DND-41 (cell line): ENCODE measurements around the gene TELO2.

Experiments
- ATAC-seq: fragments of 200-7000 bp; cut with Tn5 transposase; 3 replicates; pipeline ENCODE4 v1.9.1; 2021; ENCODE audit warnings: low read depth; ENCODE audit not compliant: insufficient read depth
- DNase-seq: peaks from one replicate; pipeline ENCODE4 v3.0.0-alpha.2; 2020
- H2AFZ ChIP-seq: 2 replicates; pipeline ENCODE4 v1.6.0; 2012; ENCODE audit warnings: low read depth, low read length
- H3K27ac ChIP-seq: 2 replicates; pipeline ENCODE4 v1.5.1; 2012; ENCODE audit warnings: low read length, inconsistent platforms
- H3K27me3 ChIP-seq: fragments of 200-600 bp; sonication (generic); 2 replicates; pipeline ENCODE4 v1.6.0; 2012; ENCODE audit warnings: low read length, mild to moderate bottlenecking, inconsistent platforms; ENCODE audit not compliant: insufficient read depth, poor library complexity
- H3K36me3 ChIP-seq: 2 replicates; pipeline ENCODE4 v1.5.1; 2012; ENCODE audit warnings: low read length, inconsistent platforms; ENCODE audit not compliant: insufficient read depth
- H3K4me1 ChIP-seq: 2 replicates; pipeline ENCODE4 v1.5.1; 2012; ENCODE audit warnings: mild to moderate bottlenecking, low read length; ENCODE audit not compliant: insufficient read depth
- H3K4me2 ChIP-seq: 2 replicates; pipeline ENCODE4 v1.6.0; 2012; ENCODE audit warnings: mild to moderate bottlenecking, moderate library complexity, low read length, inconsistent platforms; ENCODE audit not compliant: insufficient read depth
- H3K4me3 ChIP-seq, 2 experiments: fragments of 200-600 bp in 1 of 2; shearing (Covaris generic) in 1 of 2; 2 replicates each; pipeline ENCODE4 v1.5.1; 2012 to 2016; ENCODE audit warnings: inconsistent platforms in 2 of 2, low read length in 2 of 2, mild to moderate bottlenecking in 2 of 2, low read depth in 1 of 2, moderate library complexity in 1 of 2
- H3K79me2 ChIP-seq: 2 replicates; pipeline ENCODE4 v1.6.0; 2012; ENCODE audit warnings: low read length, inconsistent platforms; ENCODE audit not compliant: insufficient read depth
- H3K9ac ChIP-seq: 2 replicates; pipeline ENCODE4 v1.6.0; 2012; ENCODE audit warnings: low read depth, mild to moderate bottlenecking, inconsistent platforms, low read length, moderate library complexity
- H3K9me3 ChIP-seq: 2 replicates; pipeline ENCODE4 v1.5.1; 2012; ENCODE audit warnings: low read length, moderate library complexity, mild to moderate bottlenecking, inconsistent platforms; ENCODE audit not compliant: insufficient read depth, severe bottlenecking
- H4K20me1 ChIP-seq: 2 replicates; pipeline ENCODE4 v1.6.0; 2012; ENCODE audit warnings: low read length; ENCODE audit not compliant: insufficient read depth
- EZH2 ChIP-seq: IDR thresholded peaks from 3 replicates; pipeline ENCODE4 v1.6.1; 2012; ENCODE audit warnings: borderline replicate concordance, low read depth, mild to moderate bottlenecking, moderate library complexity, low read length, inconsistent platforms; ENCODE audit not compliant: severe bottlenecking
- TF ChIP-seq, protein P1 (sequence below): IDR thresholded peaks from 2 replicates; pipeline ENCODE4 v1.5.1; 2012; ENCODE audit warnings: borderline replicate concordance, low read length, moderate library complexity, mild to moderate bottlenecking; ENCODE audit not compliant: poor library complexity, severe bottlenecking; ENCODE audit errors: extremely low read depth

TELO2 gene

DNA sequence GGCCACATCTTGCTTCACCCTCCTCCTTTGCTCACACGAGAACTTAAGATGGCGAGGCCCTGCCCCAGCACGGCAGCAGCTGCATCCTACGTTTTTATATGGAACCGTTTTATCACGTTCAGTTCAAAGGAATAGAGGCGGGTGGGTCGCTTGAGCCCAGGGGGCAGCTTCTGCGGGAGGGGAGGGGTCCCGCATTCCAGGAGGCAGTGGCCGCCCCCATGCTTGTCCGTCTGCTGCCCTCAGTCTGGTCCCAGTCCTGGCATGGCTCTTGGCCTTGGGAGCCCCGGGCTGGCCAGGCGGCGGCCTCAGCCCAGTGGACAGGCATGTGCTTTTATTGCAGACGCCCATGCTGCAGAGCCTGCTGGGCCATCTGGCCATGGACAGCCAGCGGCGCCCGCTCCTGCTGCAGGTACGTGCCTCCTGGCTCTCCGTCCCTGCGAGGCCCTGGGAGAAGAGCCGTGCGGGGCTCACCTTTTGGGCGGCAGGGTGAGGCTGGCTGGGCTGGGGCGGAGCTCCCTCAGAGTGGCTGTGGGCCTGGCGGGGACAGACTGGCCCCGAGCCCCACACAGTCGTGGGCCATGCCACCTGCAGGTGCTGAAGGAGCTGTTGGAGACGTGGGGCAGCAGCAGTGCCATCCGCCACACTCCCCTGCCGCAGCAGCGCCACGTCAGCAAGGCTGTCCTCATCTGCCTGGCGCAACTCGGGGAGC, 6.8 kb downstream of the TELO2 start:
- H4K20me1 ChIP-seq = peaks cover 29% of the 10 kb centered on the region
- H3K9me3 ChIP-seq = no peaks in the 10 kb centered on the region
- H3K36me3 ChIP-seq = peaks cover 86% of the 10 kb centered on the region
- TF ChIP-seq, protein P1, sequence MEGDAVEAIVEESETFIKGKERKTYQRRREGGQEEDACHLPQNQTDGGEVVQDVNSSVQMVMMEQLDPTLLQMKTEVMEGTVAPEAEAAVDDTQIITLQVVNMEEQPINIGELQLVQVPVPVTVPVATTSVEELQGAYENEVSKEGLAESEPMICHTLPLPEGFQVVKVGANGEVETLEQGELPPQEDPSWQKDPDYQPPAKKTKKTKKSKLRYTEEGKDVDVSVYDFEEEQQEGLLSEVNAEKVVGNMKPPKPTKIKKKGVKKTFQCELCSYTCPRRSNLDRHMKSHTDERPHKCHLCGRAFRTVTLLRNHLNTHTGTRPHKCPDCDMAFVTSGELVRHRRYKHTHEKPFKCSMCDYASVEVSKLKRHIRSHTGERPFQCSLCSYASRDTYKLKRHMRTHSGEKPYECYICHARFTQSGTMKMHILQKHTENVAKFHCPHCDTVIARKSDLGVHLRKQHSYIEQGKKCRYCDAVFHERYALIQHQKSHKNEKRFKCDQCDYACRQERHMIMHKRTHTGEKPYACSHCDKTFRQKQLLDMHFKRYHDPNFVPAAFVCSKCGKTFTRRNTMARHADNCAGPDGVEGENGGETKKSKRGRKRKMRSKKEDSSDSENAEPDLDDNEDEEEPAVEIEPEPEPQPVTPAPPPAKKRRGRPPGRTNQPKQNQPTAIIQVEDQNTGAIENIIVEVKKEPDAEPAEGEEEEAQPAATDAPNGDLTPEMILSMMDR = no peak
- TF ChIP-seq EZH2 = no peak
- H3K9ac ChIP-seq = no peak overlapping the region
- peaks cover 10% of the 10 kb centered on the region for H3K4me1 ChIP-seq
- no peak overlapping the region for H3K27ac ChIP-seq
- peaks cover 29% of the 10 kb centered on the region for H3K79me2 ChIP-seq
- no peak overlapping the region for H3K4me3 ChIP-seq
- no peak for DNase-seq
- no peak for ATAC-seq
- H3K27me3 ChIP-seq = no peaks in the 10 kb centered on the region
- no peak overlapping the region for H3K4me2 ChIP-seq
- H2AFZ ChIP-seq = no peak overlapping the region

DNA sequence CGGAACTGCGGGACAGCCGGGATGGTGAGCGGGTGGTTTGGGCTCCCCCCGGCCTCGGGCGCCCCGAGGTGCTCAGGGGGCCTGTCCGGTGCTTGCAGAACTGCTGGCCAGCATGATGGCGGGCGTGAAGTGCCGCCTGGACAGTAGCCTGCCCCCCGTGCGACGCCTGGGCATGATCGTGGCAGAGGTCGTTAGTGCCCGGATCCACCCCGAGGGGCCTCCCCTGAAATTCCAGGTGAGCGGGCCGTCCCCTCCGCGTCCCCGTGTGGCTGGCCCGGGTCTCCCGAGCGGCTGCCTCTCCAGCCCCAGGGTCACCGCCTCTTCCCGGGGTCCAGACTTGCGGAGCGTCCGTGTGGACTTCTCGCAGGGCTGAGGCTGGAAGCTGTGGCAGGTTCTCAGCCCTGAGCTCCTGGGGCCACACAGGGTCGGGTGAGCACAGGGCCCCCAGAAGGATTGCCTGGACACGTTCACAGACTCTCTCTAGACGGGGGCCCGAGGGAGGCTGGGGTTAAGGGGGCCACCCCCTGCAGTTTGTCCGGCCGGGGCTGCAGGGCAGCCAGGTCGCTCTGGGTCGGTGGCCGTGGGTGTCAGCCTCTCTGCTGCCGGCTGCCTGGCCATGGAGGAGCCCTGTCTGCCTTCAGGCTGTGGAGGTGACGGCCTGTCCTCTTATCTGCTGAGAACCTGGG, 7.4 kb downstream of the TELO2 start:
- Histone ChIP-seq H3K27ac (no peak overlapping the region), H3K4me2 (no peak overlapping the region), H3K36me3 (peaks cover 83% of the 10 kb centered on the region), H2AFZ (no peak overlapping the region), H3K4me1 (peaks cover 3% of the 10 kb centered on the region; the same call in 1 of the 2 replicates), H3K9ac (no peak overlapping the region), H3K79me2 (peaks cover 22% of the 10 kb centered on the region), H4K20me1 (peaks cover 22% of the 10 kb centered on the region), H3K27me3 (no peaks in the 10 kb centered on the region), H3K9me3 (no peaks in the 10 kb centered on the region), H3K4me3 (no peak overlapping the region)
- TF ChIP-seq EZH2 = no peak
- TF ChIP-seq, protein P1 = no peak
- no peak for DNase-seq
- ATAC-seq = no peak

DNA sequence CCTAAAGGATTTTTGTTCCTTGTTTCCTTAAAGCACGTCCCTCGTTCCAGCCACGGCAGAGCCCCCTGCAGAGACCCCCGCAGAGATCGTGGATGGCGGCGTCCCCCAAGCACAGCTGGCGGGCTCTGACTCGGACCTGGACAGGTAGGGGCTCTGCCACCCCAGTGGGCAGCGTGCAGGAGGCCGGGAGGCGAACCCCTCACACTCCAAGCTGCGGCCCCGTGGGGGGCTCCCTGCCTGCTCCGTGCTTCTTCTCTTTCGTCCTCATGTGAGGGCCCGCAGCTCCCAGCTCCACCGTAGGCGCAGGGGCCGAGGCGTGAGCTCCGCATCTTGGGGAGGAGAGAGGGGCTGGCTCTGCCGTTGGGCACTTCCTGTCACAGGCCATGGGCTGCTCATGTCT, 8.5 kb downstream of the TELO2 start:
- H3K9ac ChIP-seq = no peak overlapping the region

More for the DNA sequence above, 8.5 kb downstream of the TELO2 start:
- no peak for ATAC-seq
- 0 out of 2 replicates have a peak, but pooled peaks cover 2% of the 10 kb centered on the region for H3K4me1 ChIP-seq
- DNase-seq = no peak
- H3K79me2 ChIP-seq = peaks cover 11% of the 10 kb centered on the region
- H3K27me3 ChIP-seq = no peaks in the 10 kb centered on the region
- H3K4me3 ChIP-seq = no peak overlapping the region
- no peak for TF ChIP-seq EZH2
- TF ChIP-seq, protein P1 = no peak
- H2AFZ ChIP-seq = no peak overlapping the region
- H3K4me2 ChIP-seq = no peak overlapping the region
- peaks cover 83% of the 10 kb centered on the region for H3K36me3 ChIP-seq
- H4K20me1 ChIP-seq = peaks cover 13% of the 10 kb centered on the region
- H3K27ac ChIP-seq = no peak overlapping the region
- H3K9me3 ChIP-seq = no peaks in the 10 kb centered on the region
